ENCODE data around the gene STMP1. TPM values are rescaled to one million over a fixed set of nuclear protein-coding genes. Genes with fewer than 3 reads are reported as not detected.

The STMP1 gene
- total RNA-seq, 1 donor from 2014 or later, result 46.3 TPM

- Mint-ChIP-seq H3K36me3 (peaks cover 6% of the 10 kb centered on the region), H3K27me3 (ENCODE audit: low read depth) (no peaks in the 10 kb centered on the region), H3K9me3 (no peaks in the 10 kb centered on the region), H3K4me1 (peaks cover 3% of the 10 kb centered on the region), H3K27ac (no peak overlapping the region), H3K4me3 (no peak overlapping the region)
- no peak for DNase-seq (ENCODE audit: low spot score in 2 of 2, unreplicated experiment in 2 of 2)
- TF ChIP-seq CTCF (IDR thresholded peaks at IDR 0.05; ENCODE audit: unreplicated experiment), result no peak
Measured at GRCh38 chr7:135704698-135705097, 42.4 kb downstream of the STMP1 start.

GRCh38 chr7:135706038-135706742 lies 43.9 kb downstream of the STMP1 start:
- no peak overlapping the region for H3K4me3 Mint-ChIP-seq

GRCh38 chr7:135706858-135707569 lies 44.7 kb downstream of the STMP1 start:
- TF ChIP-seq CTCF (IDR thresholded peaks at IDR 0.05; ENCODE audit: unreplicated experiment), result no peak
- Mint-ChIP-seq H3K9me3 (no peaks in the 10 kb centered on the region), H3K4me1 (peaks cover 3% of the 10 kb centered on the region), H3K4me3 (no peak overlapping the region), H3K36me3 (no peaks in the 10 kb centered on the region), H3K27ac (peak overlapping the region; percentile 66), H3K27me3 (ENCODE audit: low read depth) (no peaks in the 10 kb centered on the region)
- no peak for DNase-seq (ENCODE audit: low spot score in 2 of 2, unreplicated experiment in 2 of 2)

More at GRCh38 chr7:135706038-135706742, 43.9 kb downstream of the STMP1 start:
- Mint-ChIP-seq H3K4me1 (peaks cover 3% of the 10 kb centered on the region), H3K9me3 (no peaks in the 10 kb centered on the region), H3K27me3 (ENCODE audit: low read depth) (no peaks in the 10 kb centered on the region), H3K27ac (peak overlapping the region; percentile 14), H3K36me3 (no peaks in the 10 kb centered on the region)
- no peak for TF ChIP-seq CTCF (IDR thresholded peaks at IDR 0.05; ENCODE audit: unreplicated experiment)
- no peak for DNase-seq (ENCODE audit: low spot score in 2 of 2, unreplicated experiment in 2 of 2)

GRCh38 chr7:135707570-135707966 lies 45.3 kb downstream of the STMP1 start:
- DNase-seq (ENCODE audit: low spot score in 2 of 2, unreplicated experiment in 2 of 2), result no peak
- Mint-ChIP-seq H3K36me3 (no peaks in the 10 kb centered on the region), H3K27ac (peak overlapping the region; percentile 66), H3K4me3 (no peak overlapping the region), H3K4me1 (peaks cover 3% of the 10 kb centered on the region), H3K9me3 (no peaks in the 10 kb centered on the region), H3K27me3 (ENCODE audit: low read depth) (no peaks in the 10 kb centered on the region)
- no peak for TF ChIP-seq CTCF (IDR thresholded peaks at IDR 0.05; ENCODE audit: unreplicated experiment)

GRCh38 chr7:135708041-135708440 lies 45.7 kb downstream of the STMP1 start:
- Mint-ChIP-seq H3K36me3 (no peaks in the 10 kb centered on the region), H3K27me3 (ENCODE audit: low read depth) (no peaks in the 10 kb centered on the region), H3K27ac (no peak overlapping the region), H3K4me3 (no peak overlapping the region), H3K4me1 (peaks cover 8% of the 10 kb centered on the region), H3K9me3 (no peaks in the 10 kb centered on the region)
- no peak for DNase-seq (ENCODE audit: low spot score in 2 of 2, unreplicated experiment in 2 of 2)
- no peak for TF ChIP-seq CTCF (IDR thresholded peaks at IDR 0.05; ENCODE audit: unreplicated experiment)
